NB4 (cell line): ENCODE measurements around the gene JMJD1C.

Source experiments
- MAX ChIP-seq: IDR thresholded peaks from 2 replicates; pipeline ENCODE4 v1.6.1; 2011; ENCODE audit warnings: low read depth, low read length
- POLR2A ChIP-seq: IDR thresholded peaks from 2 replicates; pipeline ENCODE4 v1.6.1; 2011; ENCODE audit warnings: mild to moderate bottlenecking; ENCODE audit not compliant: insufficient read length; ENCODE audit errors: extremely low read depth
- TF ChIP-seq, protein P1 (sequence below): IDR thresholded peaks from one replicate; pipeline ENCODE4 v1.5.1; 2012; ENCODE audit warnings: low read depth, low read length

GRCh38 chr10:63260103-63260859 lies 205.5 kb downstream of the JMJD1C start:
- TF ChIP-seq, protein P1, sequence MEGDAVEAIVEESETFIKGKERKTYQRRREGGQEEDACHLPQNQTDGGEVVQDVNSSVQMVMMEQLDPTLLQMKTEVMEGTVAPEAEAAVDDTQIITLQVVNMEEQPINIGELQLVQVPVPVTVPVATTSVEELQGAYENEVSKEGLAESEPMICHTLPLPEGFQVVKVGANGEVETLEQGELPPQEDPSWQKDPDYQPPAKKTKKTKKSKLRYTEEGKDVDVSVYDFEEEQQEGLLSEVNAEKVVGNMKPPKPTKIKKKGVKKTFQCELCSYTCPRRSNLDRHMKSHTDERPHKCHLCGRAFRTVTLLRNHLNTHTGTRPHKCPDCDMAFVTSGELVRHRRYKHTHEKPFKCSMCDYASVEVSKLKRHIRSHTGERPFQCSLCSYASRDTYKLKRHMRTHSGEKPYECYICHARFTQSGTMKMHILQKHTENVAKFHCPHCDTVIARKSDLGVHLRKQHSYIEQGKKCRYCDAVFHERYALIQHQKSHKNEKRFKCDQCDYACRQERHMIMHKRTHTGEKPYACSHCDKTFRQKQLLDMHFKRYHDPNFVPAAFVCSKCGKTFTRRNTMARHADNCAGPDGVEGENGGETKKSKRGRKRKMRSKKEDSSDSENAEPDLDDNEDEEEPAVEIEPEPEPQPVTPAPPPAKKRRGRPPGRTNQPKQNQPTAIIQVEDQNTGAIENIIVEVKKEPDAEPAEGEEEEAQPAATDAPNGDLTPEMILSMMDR = no peak
- TF ChIP-seq MAX (no peak), POLR2A (no peak)
